Hepatocyte (in vitro differentiated cells): ENCODE measurements around the gene CD22. TPM values are rescaled to one million over a fixed set of nuclear protein-coding genes. Genes with fewer than 3 reads are reported as not detected.

Experiments used
- DNase-seq: peaks from one replicate; pipeline ENCODE4 v3.0.0-alpha.2; 2016; ENCODE audit warnings: low spot score
- H2AFZ ChIP-seq: fragments of 200-600 bp; sonication (generic); 2 replicates; pipeline ENCODE4 v1.6.0; 2016; ENCODE audit warnings: antibody characterized with exemption, mild to moderate bottlenecking
- H3K27ac ChIP-seq: fragments of 200-600 bp; sonication (generic); 2 replicates; pipeline ENCODE4 v1.5.1; 2016; ENCODE audit warnings: mild to moderate bottlenecking
- H3K27me3 ChIP-seq: fragments of 200-600 bp; sonication (generic); 2 replicates; pipeline ENCODE4 v1.6.1; 2016
- H3K36me3 ChIP-seq: fragments of 200-600 bp; sonication (generic); replicated peaks from 2 replicates; pipeline ENCODE4 v1.5.1; 2016; ENCODE audit warnings: low read depth; ENCODE audit not compliant: insufficient read depth
- H3K4me1 ChIP-seq: fragments of 200-600 bp; sonication (generic); 2 replicates; pipeline ENCODE4 v1.5.1; 2016; ENCODE audit warnings: mild to moderate bottlenecking, moderate library complexity; ENCODE audit not compliant: insufficient read depth
- H3K4me2 ChIP-seq: fragments of 200-600 bp; sonication (generic); 2 replicates; pipeline ENCODE4 v1.6.0; 2016
- H3K4me3 ChIP-seq: fragments of 200-600 bp; sonication (generic); 2 replicates; pipeline ENCODE4 v1.5.1; 2016; ENCODE audit warnings: mild to moderate bottlenecking
- H3K79me2 ChIP-seq: fragments of 200-600 bp; sonication (generic); 2 replicates; pipeline ENCODE4 v1.6.0; 2017; ENCODE audit warnings: mild to moderate bottlenecking
- H3K9me2 ChIP-seq: fragments of 200-600 bp; sonication (generic); replicated peaks from 2 replicates; pipeline ENCODE4 v1.6.0; 2017; ENCODE audit warnings: mild to moderate bottlenecking; ENCODE audit not compliant: insufficient read depth
- H3K9me3 ChIP-seq: fragments of 200-600 bp; sonication (generic); 2 replicates; pipeline ENCODE4 v1.5.1; 2016; ENCODE audit warnings: low read depth, mild to moderate bottlenecking
- H4K20me1 ChIP-seq: fragments of 200-600 bp; sonication (generic); 2 replicates; pipeline ENCODE4 v1.6.0; 2016; ENCODE audit warnings: mild to moderate bottlenecking; ENCODE audit not compliant: insufficient read depth, poor library complexity, severe bottlenecking
- CTCF ChIP-seq: fragments of 200-600 bp; sonication (generic); IDR thresholded peaks from 2 replicates; pipeline ENCODE4 v1.5.1; 2016; ENCODE audit warnings: antibody characterized with exemption, mild to moderate bottlenecking; ENCODE audit not compliant: poor library complexity
- EZH2 ChIP-seq: fragments of 200-600 bp; sonication (generic); IDR thresholded peaks from 2 replicates; pipeline ENCODE4 v1.6.1; 2016; ENCODE audit warnings: antibody characterized with exemption, mild to moderate bottlenecking, borderline replicate concordance
- EZH2phosphoT487 ChIP-seq: fragments of 200-600 bp; sonication (generic); IDR thresholded peaks from one replicate; pipeline ENCODE4 v1.6.1; 2018; ENCODE audit warnings: antibody characterized with exemption, mild to moderate bottlenecking, low read depth, moderate library complexity; ENCODE audit not compliant: unreplicated experiment, severe bottlenecking
- WGBS: methylation state at CpG from one replicate; pipeline ENCODE4 v1.1.6; 2016; ENCODE audit warnings: low lambda C conversion rate; ENCODE audit errors: missing lambda C conversion rate; 5-methylcytosine and 5-hydroxymethylcytosine counted together
- polyA plus RNA-seq: library from polyadenylated mRNA; unstranded; fragments of >200 nt; fragmentation: Nextera tagmentation; extraction: Ambion mirVana; gene quantifications from 2 replicates; pipeline ENCODE4 v1.2.1, GENCODE V29; 2016
- total RNA-seq: library from RNA; depleted of rRNA; stranded (reverse); fragments of >200 nt; gene quantifications from 2 replicates; pipeline ENCODE4 v1.2.3, GENCODE V29; 2014

The CD22 gene
- total and polyA plus RNA-seq, 2 experiments from 2014 or later: 1.6 TPM; not detected in 1

- TF ChIP-seq EZH2 (no peak), EZH2phosphoT487 (no peak), CTCF (no peak)
- no peak overlapping the region for H3K4me3 ChIP-seq
- peaks cover 2% of the 10 kb centered on the region for H3K27me3 ChIP-seq
- no peaks in the 10 kb centered on the region for H3K36me3 ChIP-seq
- H4K20me1 ChIP-seq: no peaks in the 10 kb centered on the region
- no peaks in the 10 kb centered on the region for H3K79me2 ChIP-seq
- no peak overlapping the region for H3K4me2 ChIP-seq
- no peaks in the 10 kb centered on the region for H3K4me1 ChIP-seq
- WGBS: 97% methylated on average over 5 of the region's 5 CpGs
- no peak overlapping the region for H2AFZ ChIP-seq
- no peak overlapping the region for H3K27ac ChIP-seq
- no peaks in the 10 kb centered on the region for H3K9me3 ChIP-seq
- no peak for DNase-seq
- no peaks in the 10 kb centered on the region for H3K9me2 ChIP-seq
These were observed 30.4 kb upstream of the CD22 start for GRCh38 chr19:35298561-35298972.

GRCh38 chr19:35299523-35300338 is 29.3 kb upstream of the CD22 start:
- H3K27ac ChIP-seq: no peak overlapping the region
- H3K79me2 ChIP-seq: no peaks in the 10 kb centered on the region
- H3K27me3 ChIP-seq: no peaks in the 10 kb centered on the region
- 87% methylated on average over 23 of the region's 55 CpGs for WGBS
- no peak overlapping the region for H3K4me2 ChIP-seq
- H3K9me2 ChIP-seq: no peaks in the 10 kb centered on the region
- H3K9me3 ChIP-seq: no peaks in the 10 kb centered on the region
- H3K4me3 ChIP-seq: no peak overlapping the region
- no peak for DNase-seq
- H4K20me1 ChIP-seq: no peaks in the 10 kb centered on the region
- H2AFZ ChIP-seq: no peak overlapping the region
- no peaks in the 10 kb centered on the region for H3K4me1 ChIP-seq
- no peaks in the 10 kb centered on the region for H3K36me3 ChIP-seq
- no peak for TF ChIP-seq EZH2
- TF ChIP-seq EZH2phosphoT487: no peak
- no peak for TF ChIP-seq CTCF

GRCh38 chr19:35300339-35300649 is 28.7 kb upstream of the CD22 start:
- no peak overlapping the region for H3K4me2 ChIP-seq
- no peaks in the 10 kb centered on the region for H3K79me2 ChIP-seq
- H3K27ac ChIP-seq: no peak overlapping the region
- no peaks in the 10 kb centered on the region for H4K20me1 ChIP-seq
- H2AFZ ChIP-seq: no peak overlapping the region
- H3K36me3 ChIP-seq: no peaks in the 10 kb centered on the region
- H3K27me3 ChIP-seq: no peaks in the 10 kb centered on the region
- H3K4me3 ChIP-seq: no peak overlapping the region
- H3K9me2 ChIP-seq: no peaks in the 10 kb centered on the region
- TF ChIP-seq EZH2phosphoT487 (no peak), EZH2 (no peak), CTCF (no peak)
- no peak for DNase-seq
- 91% methylated on average over 9 of the region's 10 CpGs for WGBS
- H3K9me3 ChIP-seq: no peaks in the 10 kb centered on the region
- no peaks in the 10 kb centered on the region for H3K4me1 ChIP-seq
